Neural cell (in vitro differentiated cells): ENCODE measurements around the gene IER5L. TPM values are rescaled to one million over a fixed set of nuclear protein-coding genes. Genes with fewer than 3 reads are reported as not detected.

Experiments used
- H2AFZ ChIP-seq: fragments of 200-600, 300-800 bp; sonication (generic), shearing (Covaris generic); 2 replicates; pipeline ENCODE4 v1.6.0; 2014; ENCODE audit warnings: low read depth, mild to moderate bottlenecking, antibody characterized with exemption, low read length, moderate library complexity
- H3F3A ChIP-seq: fragments of 200-600 bp; shearing (Covaris generic); 2 replicates; pipeline ENCODE4 v1.6.1; 2016; ENCODE audit warnings: mild to moderate bottlenecking, moderate library complexity, mixed read lengths, antibody characterized with exemption, low read length; ENCODE audit not compliant: insufficient read depth, poor library complexity, severe bottlenecking
- H3K27ac ChIP-seq: fragments of 200-600, 300-800 bp; sonication (generic), shearing (Covaris generic); 2 replicates; pipeline ENCODE4 v1.5.1; 2014; ENCODE audit warnings: mild to moderate bottlenecking, low read length, moderate library complexity
- H3K27me3 ChIP-seq: fragments of 300-800, 200-600 bp; sonication (generic), shearing (Covaris generic); 2 replicates; pipeline ENCODE4 v1.6.0; 2014; ENCODE audit warnings: mild to moderate bottlenecking, low read depth, low read length, moderate library complexity; ENCODE audit not compliant: insufficient read depth
- H3K36me3 ChIP-seq: fragments of 300-800, 200-600 bp; sonication (generic), shearing (Covaris generic); 2 replicates; pipeline ENCODE4 v1.5.1; 2014; ENCODE audit warnings: mild to moderate bottlenecking, antibody characterized with exemption, low read length, moderate library complexity; ENCODE audit not compliant: insufficient read depth
- H3K4me2 ChIP-seq: fragments of 300-800, 200-600 bp; sonication (generic), shearing (Covaris generic); 2 replicates; pipeline ENCODE4 v1.6.0; 2014; ENCODE audit warnings: mild to moderate bottlenecking, low read length
- H3K4me3 ChIP-seq: fragments of 300-800, 200-600 bp; sonication (generic), shearing (Covaris generic); 2 replicates; pipeline ENCODE4 v1.5.1; 2014; ENCODE audit warnings: mild to moderate bottlenecking, low read length, moderate library complexity
- H3K79me2 ChIP-seq: fragments of 200-600 bp; shearing (Covaris generic); replicated peaks from 2 replicates; pipeline ENCODE4 v1.6.0; 2014; ENCODE audit warnings: mild to moderate bottlenecking, low read length, moderate library complexity; ENCODE audit not compliant: insufficient read depth
- H3K9ac ChIP-seq: fragments of 300-800, 200-600 bp; sonication (generic), shearing (Covaris generic); 2 replicates; pipeline ENCODE4 v1.6.1; 2016; ENCODE audit warnings: mild to moderate bottlenecking, low read length, mixed read lengths
- H3K9me2 ChIP-seq: fragments of 200-600 bp; shearing (Covaris generic); 2 replicates; pipeline ENCODE4 v1.6.1; 2016; ENCODE audit warnings: mild to moderate bottlenecking, low read length, mixed read lengths; ENCODE audit not compliant: insufficient read depth
- H3K9me3 ChIP-seq: fragments of 200-600, 300-800 bp; sonication (generic), shearing (Covaris generic); 2 replicates; pipeline ENCODE4 v1.6.1; 2016; ENCODE audit warnings: mild to moderate bottlenecking, mixed run types, low read length, moderate library complexity, mixed read lengths
- H4K20me1 ChIP-seq: fragments of 200-600 bp; shearing (Covaris generic); 2 replicates; pipeline ENCODE4 v1.6.1; 2016; ENCODE audit warnings: mild to moderate bottlenecking, mixed run types; ENCODE audit not compliant: insufficient read depth
- EP300 ChIP-seq: fragments of 450-650 bp; conservative IDR thresholded peaks from 2 replicates; pipeline ENCODE4 v1.6.1; 2014; ENCODE audit warnings: antibody characterized with exemption, mild to moderate bottlenecking, moderate library complexity; ENCODE audit not compliant: poor library complexity, severe bottlenecking
- EZH2 ChIP-seq: fragments of 200-600, 300-800 bp; shearing (Covaris generic), sonication (generic); IDR thresholded peaks from 2 replicates; pipeline ENCODE4 v1.6.1; 2014; ENCODE audit warnings: antibody characterized with exemption, low read length, borderline replicate concordance, mild to moderate bottlenecking; ENCODE audit not compliant: insufficient read depth, poor library complexity, severe bottlenecking
- MXI1 ChIP-seq: fragments of 450-650 bp; conservative IDR thresholded peaks from 2 replicates; pipeline ENCODE4 v1.6.1; 2014; ENCODE audit warnings: antibody characterized with exemption, mild to moderate bottlenecking; ENCODE audit not compliant: poor library complexity, severe bottlenecking
- POLR2AphosphoS5 ChIP-seq: IDR thresholded peaks from 2 replicates; pipeline ENCODE4 v1.6.1; 2012
- RAD21 ChIP-seq: fragments of 450-650 bp; conservative IDR thresholded peaks from 2 replicates; pipeline ENCODE4 v1.6.1; 2014; ENCODE audit warnings: antibody characterized with exemption, mild to moderate bottlenecking, moderate library complexity
- SMC3 ChIP-seq: fragments of 450-650 bp; conservative IDR thresholded peaks from 2 replicates; pipeline ENCODE4 v1.6.1; 2014; ENCODE audit warnings: antibody characterized with exemption, mild to moderate bottlenecking, moderate library complexity; ENCODE audit not compliant: poor library complexity
- TAF1 ChIP-seq: IDR thresholded peaks from 2 replicates; pipeline ENCODE4 v1.6.1; 2012; ENCODE audit warnings: low read depth
- polyA plus RNA-seq: library from polyadenylated mRNA; depleted of rRNA; stranded (reverse); fragments of >200 nt; gene quantifications from 2 replicates; pipeline ENCODE4 v1.2.3, GENCODE V29; 2014
- TF ChIP-seq, protein P1 (sequence below): fragments of 450-650 bp; IDR thresholded peaks from 2 replicates; pipeline ENCODE4 v1.5.1; 2014; ENCODE audit warnings: antibody characterized with exemption, mild to moderate bottlenecking, moderate library complexity; ENCODE audit not compliant: poor library complexity, severe bottlenecking
- TF ChIP-seq, protein P2 (sequence below): IDR thresholded peaks from 2 replicates; pipeline ENCODE4 v1.6.1; 2012; ENCODE audit warnings: borderline replicate concordance

Gene IER5L
- polyA plus RNA-seq, 1 donor from 2014 or later = 20.8 TPM

DNA sequence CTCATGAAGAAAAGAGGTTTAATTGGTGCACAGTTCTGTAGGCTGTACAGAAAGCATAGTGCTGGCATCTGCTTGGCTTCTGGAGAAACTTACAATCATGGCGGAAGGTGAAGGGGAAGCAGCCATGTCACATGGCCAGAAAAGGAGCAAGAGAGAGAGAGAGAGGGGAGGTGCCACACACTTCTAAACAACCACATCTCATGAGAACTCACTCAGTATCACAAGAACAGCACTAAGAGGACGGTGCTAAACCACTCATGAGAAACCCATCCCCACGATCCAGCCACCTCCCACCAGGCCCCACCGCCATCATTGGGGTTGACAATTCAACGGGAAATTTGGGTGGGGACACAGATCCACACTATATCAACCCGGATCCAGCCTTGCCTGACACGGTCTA is 28.8 kb upstream of the IER5L start:
- Histone ChIP-seq H3K27ac (no peak overlapping the region), H3K4me3 (no peak overlapping the region), H3K4me2 (no peak overlapping the region), H3K9ac (no peak overlapping the region), H3K27me3 (no peaks in the 10 kb centered on the region), H4K20me1 (no peaks in the 10 kb centered on the region), H3K9me2 (no peaks in the 10 kb centered on the region), H3K36me3 (no peaks in the 10 kb centered on the region), H3F3A (no peaks in the 10 kb centered on the region), H3K9me3 (no peaks in the 10 kb centered on the region), H2AFZ (no peak overlapping the region), H3K79me2 (no peaks in the 10 kb centered on the region)
- TF ChIP-seq MXI1 (no peak), EP300 (no peak), EZH2 (no peak), POLR2AphosphoS5 (no peak), TAF1 (no peak), RAD21 (no peak), SMC3 (no peak)
- TF ChIP-seq, protein P1, sequence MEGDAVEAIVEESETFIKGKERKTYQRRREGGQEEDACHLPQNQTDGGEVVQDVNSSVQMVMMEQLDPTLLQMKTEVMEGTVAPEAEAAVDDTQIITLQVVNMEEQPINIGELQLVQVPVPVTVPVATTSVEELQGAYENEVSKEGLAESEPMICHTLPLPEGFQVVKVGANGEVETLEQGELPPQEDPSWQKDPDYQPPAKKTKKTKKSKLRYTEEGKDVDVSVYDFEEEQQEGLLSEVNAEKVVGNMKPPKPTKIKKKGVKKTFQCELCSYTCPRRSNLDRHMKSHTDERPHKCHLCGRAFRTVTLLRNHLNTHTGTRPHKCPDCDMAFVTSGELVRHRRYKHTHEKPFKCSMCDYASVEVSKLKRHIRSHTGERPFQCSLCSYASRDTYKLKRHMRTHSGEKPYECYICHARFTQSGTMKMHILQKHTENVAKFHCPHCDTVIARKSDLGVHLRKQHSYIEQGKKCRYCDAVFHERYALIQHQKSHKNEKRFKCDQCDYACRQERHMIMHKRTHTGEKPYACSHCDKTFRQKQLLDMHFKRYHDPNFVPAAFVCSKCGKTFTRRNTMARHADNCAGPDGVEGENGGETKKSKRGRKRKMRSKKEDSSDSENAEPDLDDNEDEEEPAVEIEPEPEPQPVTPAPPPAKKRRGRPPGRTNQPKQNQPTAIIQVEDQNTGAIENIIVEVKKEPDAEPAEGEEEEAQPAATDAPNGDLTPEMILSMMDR = no peak
- TF ChIP-seq, protein P2, sequence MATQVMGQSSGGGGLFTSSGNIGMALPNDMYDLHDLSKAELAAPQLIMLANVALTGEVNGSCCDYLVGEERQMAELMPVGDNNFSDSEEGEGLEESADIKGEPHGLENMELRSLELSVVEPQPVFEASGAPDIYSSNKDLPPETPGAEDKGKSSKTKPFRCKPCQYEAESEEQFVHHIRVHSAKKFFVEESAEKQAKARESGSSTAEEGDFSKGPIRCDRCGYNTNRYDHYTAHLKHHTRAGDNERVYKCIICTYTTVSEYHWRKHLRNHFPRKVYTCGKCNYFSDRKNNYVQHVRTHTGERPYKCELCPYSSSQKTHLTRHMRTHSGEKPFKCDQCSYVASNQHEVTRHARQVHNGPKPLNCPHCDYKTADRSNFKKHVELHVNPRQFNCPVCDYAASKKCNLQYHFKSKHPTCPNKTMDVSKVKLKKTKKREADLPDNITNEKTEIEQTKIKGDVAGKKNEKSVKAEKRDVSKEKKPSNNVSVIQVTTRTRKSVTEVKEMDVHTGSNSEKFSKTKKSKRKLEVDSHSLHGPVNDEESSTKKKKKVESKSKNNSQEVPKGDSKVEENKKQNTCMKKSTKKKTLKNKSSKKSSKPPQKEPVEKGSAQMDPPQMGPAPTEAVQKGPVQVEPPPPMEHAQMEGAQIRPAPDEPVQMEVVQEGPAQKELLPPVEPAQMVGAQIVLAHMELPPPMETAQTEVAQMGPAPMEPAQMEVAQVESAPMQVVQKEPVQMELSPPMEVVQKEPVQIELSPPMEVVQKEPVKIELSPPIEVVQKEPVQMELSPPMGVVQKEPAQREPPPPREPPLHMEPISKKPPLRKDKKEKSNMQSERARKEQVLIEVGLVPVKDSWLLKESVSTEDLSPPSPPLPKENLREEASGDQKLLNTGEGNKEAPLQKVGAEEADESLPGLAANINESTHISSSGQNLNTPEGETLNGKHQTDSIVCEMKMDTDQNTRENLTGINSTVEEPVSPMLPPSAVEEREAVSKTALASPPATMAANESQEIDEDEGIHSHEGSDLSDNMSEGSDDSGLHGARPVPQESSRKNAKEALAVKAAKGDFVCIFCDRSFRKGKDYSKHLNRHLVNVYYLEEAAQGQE = no peak

DNA sequence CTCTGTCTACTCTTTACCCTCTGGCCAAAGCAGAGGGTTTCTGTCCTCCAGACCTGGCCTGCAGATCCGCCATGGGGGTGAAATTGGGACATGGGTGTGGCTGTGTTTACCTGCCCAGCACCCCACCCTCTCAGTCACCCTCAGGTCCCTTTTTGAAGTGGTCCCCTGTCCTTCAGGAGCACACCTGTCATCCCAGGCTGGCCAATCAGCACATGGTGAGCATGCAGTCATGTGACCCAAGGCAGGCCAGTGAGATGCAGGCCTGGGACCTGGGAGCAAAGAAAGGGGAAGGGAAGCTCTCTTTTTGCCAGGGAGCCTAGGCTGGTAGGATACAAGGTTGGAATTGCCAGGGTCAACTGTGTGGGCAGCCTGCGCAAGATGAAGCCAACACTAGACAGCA is 28.3 kb upstream of the IER5L start:
- no peak overlapping the region for H3K4me3 ChIP-seq
- no peak overlapping the region for H3K9ac ChIP-seq
- no peak overlapping the region for H2AFZ ChIP-seq
- no peaks in the 10 kb centered on the region for H3K27me3 ChIP-seq
- TF ChIP-seq MXI1 = no peak
- TF ChIP-seq EZH2 = no peak
- TF ChIP-seq EP300 = no peak
- TF ChIP-seq RAD21 = no peak
- TF ChIP-seq TAF1 = no peak
- TF ChIP-seq, protein P1 = no peak
- TF ChIP-seq SMC3 = no peak
- TF ChIP-seq, protein P2 = no peak
- no peak for TF ChIP-seq POLR2AphosphoS5
- no peaks in the 10 kb centered on the region for H3K9me3 ChIP-seq
- no peaks in the 10 kb centered on the region for H4K20me1 ChIP-seq
- H3F3A ChIP-seq = no peaks in the 10 kb centered on the region
- no peak overlapping the region for H3K27ac ChIP-seq
- H3K9me2 ChIP-seq = no peaks in the 10 kb centered on the region
- H3K36me3 ChIP-seq = no peaks in the 10 kb centered on the region
- H3K4me2 ChIP-seq = no peak overlapping the region
- H3K79me2 ChIP-seq = no peaks in the 10 kb centered on the region
